Measurements from ENCODE around the gene ENG.
"Not testable (repeated sequence)": the region's sequence is repeated elsewhere in the genome, so short reads cannot be mapped to it uniquely, and the experiment has no call there.

ENG gene

GRCh38 chr9:127837346-127837745 lies 17.1 kb downstream of the ENG start:
- no peaks in the 10 kb centered on the region for H3K36me3 ChIP-seq (ENCODE audit: low read depth)
- H3K4me1 ChIP-seq (ENCODE audit: insufficient read depth, poor library complexity, severe bottlenecking), result peaks cover 9% of the 10 kb centered on the region
- no peak overlapping the region for H3K27ac ChIP-seq (ENCODE audit: poor library complexity, severe bottlenecking)
- ATAC-seq (ENCODE audit: low read depth) (no peak), DNase-seq (ENCODE audit: low spot score) (no peak)
- no peak overlapping the region for H3K4me3 ChIP-seq (ENCODE audit: severe bottlenecking)
- no peak for TF ChIP-seq CTCF (IDR thresholded peaks at IDR 0.05; ENCODE audit: poor library complexity, severe bottlenecking)
- no peaks in the 10 kb centered on the region for H3K9me3 ChIP-seq (ENCODE audit: severe bottlenecking)
- no peaks in the 10 kb centered on the region for H3K27me3 ChIP-seq (ENCODE audit: insufficient read depth, poor library complexity, severe bottlenecking)

- ATAC-seq (ENCODE audit: low read depth); H3K9me3 ChIP-seq (ENCODE audit: severe bottlenecking); H3K27ac ChIP-seq (ENCODE audit: poor library complexity, severe bottlenecking); DNase-seq (ENCODE audit: low spot score); H3K36me3 ChIP-seq (ENCODE audit: low read depth); H3K4me3 ChIP-seq (ENCODE audit: severe bottlenecking); H3K4me1 ChIP-seq (ENCODE audit: insufficient read depth, poor library complexity, severe bottlenecking); H3K27me3 ChIP-seq (ENCODE audit: insufficient read depth, poor library complexity, severe bottlenecking): not testable (repeated sequence)
These were observed 17.9 kb downstream of the ENG start for GRCh38 chr9:127836561-127836960.

GRCh38 chr9:127835991-127836516 lies 18.4 kb downstream of the ENG start:
- no peak for TF ChIP-seq CTCF (IDR thresholded peaks at IDR 0.05; ENCODE audit: poor library complexity, severe bottlenecking)
- no peaks in the 10 kb centered on the region for H3K27me3 ChIP-seq (ENCODE audit: insufficient read depth, poor library complexity, severe bottlenecking)
- no peak for ATAC-seq (ENCODE audit: low read depth)
- peaks cover 9% of the 10 kb centered on the region for H3K4me1 ChIP-seq (ENCODE audit: insufficient read depth, poor library complexity, severe bottlenecking)
- no peak for DNase-seq (ENCODE audit: low spot score)
- no peaks in the 10 kb centered on the region for H3K36me3 ChIP-seq (ENCODE audit: low read depth)
- no peaks in the 10 kb centered on the region for H3K9me3 ChIP-seq (ENCODE audit: severe bottlenecking)
- H3K4me3 ChIP-seq (ENCODE audit: severe bottlenecking), result no peak overlapping the region
- H3K27ac ChIP-seq (ENCODE audit: poor library complexity, severe bottlenecking), result no peak overlapping the region

- no peaks in the 10 kb centered on the region for H3K27me3 ChIP-seq (ENCODE audit: insufficient read depth, poor library complexity, severe bottlenecking)
- DNase-seq (ENCODE audit: low spot score) (no peak), ATAC-seq (ENCODE audit: low read depth) (no peak)
- H3K4me1 ChIP-seq (ENCODE audit: insufficient read depth, poor library complexity, severe bottlenecking), result peaks cover 7% of the 10 kb centered on the region
- no peaks in the 10 kb centered on the region for H3K9me3 ChIP-seq (ENCODE audit: severe bottlenecking)
- TF ChIP-seq CTCF (IDR thresholded peaks at IDR 0.05; ENCODE audit: poor library complexity, severe bottlenecking), result no peak
- H3K36me3 ChIP-seq (ENCODE audit: low read depth), result no peaks in the 10 kb centered on the region
- H3K27ac ChIP-seq (ENCODE audit: poor library complexity, severe bottlenecking), result no peak overlapping the region
- no peak overlapping the region for H3K4me3 ChIP-seq (ENCODE audit: severe bottlenecking)
These were observed 20.9 kb downstream of the ENG start for GRCh38 chr9:127833555-127833954.

- TF ChIP-seq CTCF (IDR thresholded peaks at IDR 0.05; ENCODE audit: poor library complexity, severe bottlenecking), result no peak
- no peaks in the 10 kb centered on the region for H3K36me3 ChIP-seq (ENCODE audit: low read depth)
- H3K9me3 ChIP-seq (ENCODE audit: severe bottlenecking), result no peaks in the 10 kb centered on the region
- no peaks in the 10 kb centered on the region for H3K27me3 ChIP-seq (ENCODE audit: insufficient read depth, poor library complexity, severe bottlenecking)
- no peak overlapping the region for H3K27ac ChIP-seq (ENCODE audit: poor library complexity, severe bottlenecking)
- H3K4me1 ChIP-seq (ENCODE audit: insufficient read depth, poor library complexity, severe bottlenecking), result no peaks in the 10 kb centered on the region
- ATAC-seq (ENCODE audit: low read depth), result no peak
- no peak for DNase-seq (ENCODE audit: low spot score)
- no peak overlapping the region for H3K4me3 ChIP-seq (ENCODE audit: severe bottlenecking)
These were observed 22.2 kb downstream of the ENG start for GRCh38 chr9:127832248-127832647.
